SU-DHL-6 (cell line): ENCODE data around the gene ELOF1.

Experiments used
- EZH2phosphoT487 ChIP-seq: fragments of 200-600 bp; sonication (generic), shearing (Covaris generic); conservative IDR thresholded peaks from 2 replicates; pipeline ENCODE4 v1.6.1; 2018; ENCODE audit warnings: mild to moderate bottlenecking, antibody characterized with exemption, low read length, moderate library complexity, mixed read lengths
- TF ChIP-seq, protein P1 (sequence below): fragments of 200-600 bp; sonication (generic); IDR thresholded peaks from one replicate; pipeline ENCODE4 v1.5.1; 2017; ENCODE audit warnings: antibody characterized with exemption, mild to moderate bottlenecking, low read length, moderate library complexity; ENCODE audit not compliant: insufficient read depth, poor library complexity, severe bottlenecking

DNA sequence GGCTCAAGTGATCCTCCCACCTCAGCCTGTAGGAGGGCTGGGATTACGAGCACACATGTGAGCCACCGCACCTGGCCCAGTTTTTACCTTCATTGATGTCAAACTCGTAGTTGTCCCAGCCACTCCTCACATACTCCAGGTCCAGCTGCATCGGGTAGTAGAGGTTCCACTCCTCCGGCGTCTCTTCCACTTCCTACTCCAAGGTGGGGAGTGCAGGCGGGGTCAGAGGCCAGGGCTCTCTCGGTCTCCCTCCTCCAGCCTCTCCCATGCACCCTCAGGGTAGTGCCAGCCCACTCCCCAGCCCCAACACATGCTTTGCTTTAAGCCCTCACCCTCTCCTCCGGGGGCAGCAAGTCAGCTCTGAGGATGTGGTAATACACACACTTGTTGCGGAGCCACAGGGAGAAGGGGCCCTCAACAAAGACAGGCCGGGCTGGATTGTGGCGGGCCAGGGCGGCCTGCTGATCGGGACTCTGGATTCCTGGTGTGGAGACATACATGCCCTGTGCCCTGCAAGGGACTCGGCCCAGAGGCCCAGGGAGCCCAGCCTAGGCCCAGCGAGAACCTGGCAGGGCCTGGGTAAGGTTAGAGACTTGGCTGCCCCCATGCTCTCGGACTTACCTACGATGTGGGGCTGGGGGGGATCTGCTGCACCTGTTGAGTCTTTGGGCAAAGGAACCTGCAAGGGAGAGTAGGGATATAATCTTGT is 51.5 kb downstream of the ELOF1 start:
- TF ChIP-seq, protein P1, sequence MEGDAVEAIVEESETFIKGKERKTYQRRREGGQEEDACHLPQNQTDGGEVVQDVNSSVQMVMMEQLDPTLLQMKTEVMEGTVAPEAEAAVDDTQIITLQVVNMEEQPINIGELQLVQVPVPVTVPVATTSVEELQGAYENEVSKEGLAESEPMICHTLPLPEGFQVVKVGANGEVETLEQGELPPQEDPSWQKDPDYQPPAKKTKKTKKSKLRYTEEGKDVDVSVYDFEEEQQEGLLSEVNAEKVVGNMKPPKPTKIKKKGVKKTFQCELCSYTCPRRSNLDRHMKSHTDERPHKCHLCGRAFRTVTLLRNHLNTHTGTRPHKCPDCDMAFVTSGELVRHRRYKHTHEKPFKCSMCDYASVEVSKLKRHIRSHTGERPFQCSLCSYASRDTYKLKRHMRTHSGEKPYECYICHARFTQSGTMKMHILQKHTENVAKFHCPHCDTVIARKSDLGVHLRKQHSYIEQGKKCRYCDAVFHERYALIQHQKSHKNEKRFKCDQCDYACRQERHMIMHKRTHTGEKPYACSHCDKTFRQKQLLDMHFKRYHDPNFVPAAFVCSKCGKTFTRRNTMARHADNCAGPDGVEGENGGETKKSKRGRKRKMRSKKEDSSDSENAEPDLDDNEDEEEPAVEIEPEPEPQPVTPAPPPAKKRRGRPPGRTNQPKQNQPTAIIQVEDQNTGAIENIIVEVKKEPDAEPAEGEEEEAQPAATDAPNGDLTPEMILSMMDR = no peak
- TF ChIP-seq EZH2phosphoT487 = no peak
